ENCODE data around the gene STAT5B.
"Not testable (repeated sequence)": the region's sequence is repeated elsewhere in the genome, so short reads cannot be mapped to it uniquely, and the experiment has no call there.

The STAT5B gene

DNA sequence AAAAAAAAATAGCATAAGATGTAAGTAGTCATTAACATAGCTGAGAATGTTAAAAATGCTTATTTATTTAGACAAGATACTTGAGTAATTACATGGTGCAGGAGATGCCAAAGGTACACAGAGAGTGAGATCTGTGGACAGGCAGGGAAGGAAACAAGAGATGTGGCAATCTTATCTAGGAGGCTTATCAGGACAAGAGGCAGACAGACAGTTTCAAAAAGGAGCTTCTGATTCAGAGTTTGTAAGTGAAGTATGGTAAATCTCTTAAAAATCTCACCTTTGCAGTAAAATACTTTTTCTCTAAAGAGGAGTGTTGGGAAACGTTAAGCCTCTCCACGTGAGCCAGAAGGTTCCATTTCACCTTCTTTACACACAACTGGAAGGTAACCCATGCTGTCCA lies 62.0 kb downstream of the STAT5B start:
- H3K4me1 ChIP-seq (ENCODE audit: control insufficient read depth in 1 of 2, insufficient read depth in 1 of 2, low read depth in 1 of 2, low read length in 1 of 2) = no peaks in the 10 kb centered on the region
- TF ChIP-seq, protein P1, sequence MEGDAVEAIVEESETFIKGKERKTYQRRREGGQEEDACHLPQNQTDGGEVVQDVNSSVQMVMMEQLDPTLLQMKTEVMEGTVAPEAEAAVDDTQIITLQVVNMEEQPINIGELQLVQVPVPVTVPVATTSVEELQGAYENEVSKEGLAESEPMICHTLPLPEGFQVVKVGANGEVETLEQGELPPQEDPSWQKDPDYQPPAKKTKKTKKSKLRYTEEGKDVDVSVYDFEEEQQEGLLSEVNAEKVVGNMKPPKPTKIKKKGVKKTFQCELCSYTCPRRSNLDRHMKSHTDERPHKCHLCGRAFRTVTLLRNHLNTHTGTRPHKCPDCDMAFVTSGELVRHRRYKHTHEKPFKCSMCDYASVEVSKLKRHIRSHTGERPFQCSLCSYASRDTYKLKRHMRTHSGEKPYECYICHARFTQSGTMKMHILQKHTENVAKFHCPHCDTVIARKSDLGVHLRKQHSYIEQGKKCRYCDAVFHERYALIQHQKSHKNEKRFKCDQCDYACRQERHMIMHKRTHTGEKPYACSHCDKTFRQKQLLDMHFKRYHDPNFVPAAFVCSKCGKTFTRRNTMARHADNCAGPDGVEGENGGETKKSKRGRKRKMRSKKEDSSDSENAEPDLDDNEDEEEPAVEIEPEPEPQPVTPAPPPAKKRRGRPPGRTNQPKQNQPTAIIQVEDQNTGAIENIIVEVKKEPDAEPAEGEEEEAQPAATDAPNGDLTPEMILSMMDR (IDR thresholded peaks at IDR 0.05) = no peak
- peaks cover 100% of the 10 kb centered on the region for H3K36me3 ChIP-seq
- H3K27me3 ChIP-seq = no peaks in the 10 kb centered on the region
- peak overlapping the region; percentile 30 for H3K27ac ChIP-seq
- no peaks in the 10 kb centered on the region for H3K9me3 ChIP-seq
- H3K4me3 ChIP-seq (ENCODE audit: low read depth in 1 of 2, low read length in 1 of 2) = no peak overlapping the region

GRCh38 chr17:42212382-42212781 lies 63.8 kb downstream of the STAT5B start:
- H3K4me3 ChIP-seq (ENCODE audit: low read depth in 1 of 2, low read length in 1 of 2) = no peak overlapping the region
- H3K27me3 ChIP-seq = no peaks in the 10 kb centered on the region
- no peaks in the 10 kb centered on the region for H3K4me1 ChIP-seq (ENCODE audit: control insufficient read depth in 1 of 2, insufficient read depth in 1 of 2, low read depth in 1 of 2, low read length in 1 of 2)
- TF ChIP-seq, protein P1 (IDR thresholded peaks at IDR 0.05) = no peak
- peak overlapping the region; percentile 21 for H3K27ac ChIP-seq
- H3K36me3 ChIP-seq = peaks cover 100% of the 10 kb centered on the region
- H3K9me3 ChIP-seq = no peaks in the 10 kb centered on the region

DNA sequence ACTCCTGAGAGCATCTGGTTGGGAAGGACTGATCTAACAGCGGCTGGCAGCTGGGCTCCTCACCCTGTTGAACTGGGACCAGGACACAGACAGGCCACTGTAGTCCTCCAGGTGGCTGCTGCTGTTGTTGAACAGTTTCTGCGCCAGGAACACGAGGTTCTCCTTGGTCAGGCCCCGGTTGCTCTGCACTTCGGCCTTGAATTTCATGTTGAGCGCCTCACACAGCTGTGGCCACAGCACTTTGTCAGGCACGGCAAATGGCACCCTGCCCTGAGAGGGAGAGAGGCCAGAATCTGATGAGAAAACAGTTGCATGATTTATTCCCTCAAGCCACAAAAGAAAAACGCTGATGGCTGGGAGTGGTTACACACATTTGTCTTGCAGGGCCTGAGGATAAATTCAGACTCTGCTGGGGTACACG lies 64.3 kb downstream of the STAT5B start:
- peaks cover 100% of the 10 kb centered on the region for H3K36me3 ChIP-seq
- not testable (repeated sequence) for H3K27me3 ChIP-seq; H3K4me3 ChIP-seq (ENCODE audit: low read depth in 1 of 2, low read length in 1 of 2); H3K4me1 ChIP-seq (ENCODE audit: control insufficient read depth in 1 of 2, insufficient read depth in 1 of 2, low read depth in 1 of 2, low read length in 1 of 2); H3K9me3 ChIP-seq
- peak overlapping the region; percentile 21 for H3K27ac ChIP-seq

DNA sequence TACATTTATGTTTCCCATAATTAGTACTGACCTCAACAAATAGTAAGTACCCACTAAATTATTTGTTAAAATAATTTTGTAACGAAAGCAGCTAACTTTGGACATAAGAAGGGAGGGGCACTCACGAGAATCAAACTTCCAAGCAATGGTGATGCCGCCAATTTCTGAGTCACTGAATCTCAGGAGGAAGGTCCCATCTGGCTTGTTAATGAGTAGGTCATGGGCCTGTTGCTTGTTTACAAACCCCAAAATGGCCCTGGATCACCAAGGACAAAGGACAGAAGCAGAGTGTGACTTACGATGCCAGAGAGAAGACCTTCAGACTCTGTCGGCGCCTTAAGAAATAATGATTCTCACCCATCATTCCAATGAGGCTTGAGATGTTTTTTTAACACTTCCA lies 66.1 kb downstream of the STAT5B start:
- peaks cover 3 to 5% of the 10 kb centered on the region in 2 experiments for H3K4me1 ChIP-seq (ENCODE audit: control insufficient read depth in 1 of 2, insufficient read depth in 1 of 2, low read depth in 1 of 2, low read length in 1 of 2)
- no peak overlapping the region for H3K27ac ChIP-seq
- H3K36me3 ChIP-seq = peaks cover 100% of the 10 kb centered on the region
- TF ChIP-seq, protein P1 (IDR thresholded peaks at IDR 0.05) = no peak
- H3K27me3 ChIP-seq = no peaks in the 10 kb centered on the region
- H3K9me3 ChIP-seq = no peaks in the 10 kb centered on the region
- no peak overlapping the region for H3K4me3 ChIP-seq (ENCODE audit: low read depth in 1 of 2, low read length in 1 of 2)

- not testable (repeated sequence) for H3K4me3 ChIP-seq (ENCODE audit: low read depth in 1 of 2, low read length in 1 of 2); H3K9me3 ChIP-seq; H3K27me3 ChIP-seq; H3K4me1 ChIP-seq (ENCODE audit: control insufficient read depth in 1 of 2, insufficient read depth in 1 of 2, low read depth in 1 of 2, low read length in 1 of 2)
- Histone ChIP-seq H3K36me3 (peaks cover 100% of the 10 kb centered on the region), H3K27ac (peak overlapping the region; percentile 66)
Observed at GRCh38 chr17:42206153-42206612, 70.0 kb downstream of the STAT5B start.

GRCh38 chr17:42203354-42203753 lies 72.8 kb downstream of the STAT5B start:
- Histone ChIP-seq H3K27me3 (no peaks in the 10 kb centered on the region), H3K4me3 (ENCODE audit: low read depth in 1 of 2, low read length in 1 of 2) (no peak overlapping the region), H3K27ac (no peak overlapping the region), H3K36me3 (peaks cover 91% of the 10 kb centered on the region), H3K9me3 (no peaks in the 10 kb centered on the region), H3K4me1 (ENCODE audit: control insufficient read depth in 1 of 2, insufficient read depth in 1 of 2, low read depth in 1 of 2, low read length in 1 of 2) (peaks cover 9 to 12% of the 10 kb centered on the region in 2 experiments)
- TF ChIP-seq, protein P1 (IDR thresholded peaks at IDR 0.05) = no peak

- H3K9me3 ChIP-seq = no peaks in the 10 kb centered on the region
- no peak overlapping the region for H3K27ac ChIP-seq
- H3K4me1 ChIP-seq (ENCODE audit: control insufficient read depth in 1 of 2, insufficient read depth in 1 of 2, low read depth in 1 of 2, low read length in 1 of 2) = peaks cover 9 to 12% of the 10 kb centered on the region in 2 experiments
- H3K27me3 ChIP-seq = no peaks in the 10 kb centered on the region
- H3K36me3 ChIP-seq = peaks cover 85% of the 10 kb centered on the region
- H3K4me3 ChIP-seq (ENCODE audit: low read depth in 1 of 2, low read length in 1 of 2) = no peak overlapping the region
- TF ChIP-seq, protein P1 (IDR thresholded peaks at IDR 0.05) = no peak
Observed at GRCh38 chr17:42202696-42203095, 73.5 kb downstream of the STAT5B start.
